Common myeloid progenitor, CD34-positive (primary cell): Measurements from ENCODE around the gene LRRC28.

Source experiments
- CTCF ChIA-PET: fragments of 350-600 bp; sonication (Branson Sonifier 250); formaldehyde crosslinking; loops from one replicate; lab custom pipeline; 2021; ENCODE audit warnings: antibody characterized with exemption; lab: Charles Lee
- POLR2A ChIA-PET: fragments of 350-600 bp; sonication (Branson Sonifier 250); formaldehyde crosslinking; loops from one replicate; lab custom pipeline; 2021; ENCODE audit warnings: antibody characterized with exemption; lab: Charles Lee
- DNase-seq, 3 donors: peaks; one replicate each; pipeline versions ENCODE4 v3.0.0 to v3.0.0-alpha.2; 2013
- H3K27ac ChIP-seq, 2 experiments: 1 replicate in 1 of 2; 2 replicates in 1 of 2; pipeline ENCODE4 v1.7.0; 2013; ENCODE audit warnings: inconsistent platforms in 2 of 2, low read length in 2 of 2, mild to moderate bottlenecking in 2 of 2, low read depth in 1 of 2, moderate library complexity in 1 of 2; ENCODE audit not compliant: severe bottlenecking in 2 of 2, insufficient read depth in 1 of 2, poor library complexity in 1 of 2
- H3K27me3 ChIP-seq, 5 experiments: replicated peaks in 2 of 5; 1 replicate in 3 of 5; 2 replicates in 2 of 5; pipeline versions ENCODE4 v1.6.1 to v1.7.0; 2013; ENCODE audit warnings: low read length in 4 of 5, mild to moderate bottlenecking in 2 of 5, moderate library complexity in 2 of 5, inconsistent platforms in 1 of 5; ENCODE audit not compliant: insufficient read depth in 5 of 5, control insufficient read depth in 4 of 5
- H3K36me3 ChIP-seq, 4 experiments: 1 replicate in 2 of 4; 2 replicates in 2 of 4; pipeline versions ENCODE4 v1.6.1 to v1.7.0; 2013; ENCODE audit warnings: low read length in 3 of 4, control low read depth in 1 of 4, mild to moderate bottlenecking in 1 of 4; ENCODE audit not compliant: control insufficient read depth in 4 of 4, insufficient read depth in 4 of 4
- H3K4me1 ChIP-seq, 4 experiments: 1 replicate in 3 of 4; 2 replicates in 1 of 4; pipeline versions ENCODE4 v1.6.1 to v1.7.1; 2013; ENCODE audit warnings: low read length in 3 of 4, mild to moderate bottlenecking in 3 of 4, control low read depth in 1 of 4, inconsistent platforms in 1 of 4, moderate library complexity in 1 of 4; ENCODE audit not compliant: control insufficient read depth in 4 of 4, insufficient read depth in 4 of 4; ENCODE audit errors: control extremely low read depth in 1 of 4
- H3K4me3 ChIP-seq, 7 experiments: 1 replicate in 4 of 7; 2 replicates in 3 of 7; pipeline versions ENCODE4 v1.5.1 to v1.7.0; 2013; ENCODE audit warnings: mild to moderate bottlenecking in 7 of 7, low read length in 6 of 7, moderate library complexity in 6 of 7, inconsistent platforms in 2 of 7, low read depth in 2 of 7, control low read depth in 1 of 7; ENCODE audit not compliant: insufficient read depth in 4 of 7, control insufficient read depth in 1 of 7; ENCODE audit errors: extremely low read depth in 1 of 7
- H3K9me3 ChIP-seq, 5 experiments: 1 replicate in 4 of 5; 2 replicates in 1 of 5; pipeline versions ENCODE4 v1.6.1 to v1.7.1; 2013; ENCODE audit warnings: low read length in 4 of 5, mild to moderate bottlenecking in 2 of 5, inconsistent platforms in 1 of 5, low read depth in 1 of 5, moderate library complexity in 1 of 5; ENCODE audit not compliant: control insufficient read depth in 4 of 5, insufficient read depth in 2 of 5; ENCODE audit errors: control extremely low read depth in 1 of 5
- WGBS: methylation state at CpG from one replicate; pipeline ENCODE4 v1.1.5; 2013; ENCODE audit not compliant: insufficient coverage; 5-methylcytosine and 5-hydroxymethylcytosine counted together

Gene LRRC28

DNA sequence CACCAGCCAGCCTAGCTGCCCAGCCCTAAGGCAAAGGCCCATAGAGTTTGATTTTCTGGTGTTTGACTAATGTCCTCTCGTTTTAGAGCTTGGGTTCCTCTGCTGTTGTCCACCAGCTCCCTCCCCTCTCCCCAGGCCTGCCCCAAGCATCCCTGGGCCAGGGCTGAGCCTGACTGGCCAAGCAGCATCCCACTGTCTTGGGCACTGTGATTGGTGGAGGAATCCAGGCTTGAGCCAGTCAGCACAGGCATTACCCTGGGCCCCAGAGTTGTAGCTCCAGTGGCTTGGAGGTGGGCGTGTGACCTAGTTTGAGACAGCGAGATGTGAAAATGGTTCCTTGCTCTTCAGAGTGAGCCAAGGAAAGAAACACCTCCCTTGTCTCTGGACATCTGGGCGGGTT, 159.2 kb downstream of the LRRC28 start:
- Histone ChIP-seq H3K4me3 (no peak overlapping the region), H3K36me3 (no peaks in the 10 kb centered on the region), H3K27ac (no peak overlapping the region), H3K4me1 (peaks cover 0 to 6% (median 0%) of the 10 kb centered on the region in 4 experiments), H3K9me3 (no peaks in the 10 kb centered on the region), H3K27me3 (no peaks in the 10 kb centered on the region)
- ChIA-PET CTCF (interaction anchor here (1.3 to 2.9 kb wide), 2 partner anchors 21 to 294 kb away, joined by 3 to 12 read pairs; no protein-coding TSS in a partner anchor), POLR2A (no interaction called here)
- 95% methylated on average over 3 of the region's 4 CpGs for WGBS
- no peak for DNase-seq

GRCh38 chr15:99411234-99411633, 160.0 kb downstream of the LRRC28 start:
- H3K36me3 ChIP-seq: no peaks in the 10 kb centered on the region
- H3K4me1 ChIP-seq: peaks cover 0 to 6% (median 0%) of the 10 kb centered on the region in 4 experiments
- WGBS: 100% methylated on average over 4 of the region's 8 CpGs
- no peak overlapping the region for H3K27ac ChIP-seq
- no peak overlapping the region for H3K4me3 ChIP-seq
- CTCF ChIA-PET: interaction anchor here (2.9 kb wide), 1 partner anchor 293 kb away, joined by 12 read pairs; no protein-coding TSS in a partner anchor
- DNase-seq: no peak
- POLR2A ChIA-PET: no interaction called here
- no peaks in the 10 kb centered on the region for H3K27me3 ChIP-seq
- H3K9me3 ChIP-seq: no peaks in the 10 kb centered on the region

GRCh38 chr15:99412082-99412481, 160.8 kb downstream of the LRRC28 start:
- H3K9me3 ChIP-seq: no peaks in the 10 kb centered on the region
- no peak overlapping the region for H3K4me3 ChIP-seq
- H3K36me3 ChIP-seq: no peaks in the 10 kb centered on the region
- no peaks in the 10 kb centered on the region for H3K27me3 ChIP-seq
- 89% methylated on average over 3 of the region's 6 CpGs for WGBS
- no peak for DNase-seq
- CTCF ChIA-PET: no interaction called here
- H3K4me1 ChIP-seq: peaks cover 0 to 6% (median 0%) of the 10 kb centered on the region in 4 experiments
- POLR2A ChIA-PET: no interaction called here
- no peak overlapping the region for H3K27ac ChIP-seq

DNA sequence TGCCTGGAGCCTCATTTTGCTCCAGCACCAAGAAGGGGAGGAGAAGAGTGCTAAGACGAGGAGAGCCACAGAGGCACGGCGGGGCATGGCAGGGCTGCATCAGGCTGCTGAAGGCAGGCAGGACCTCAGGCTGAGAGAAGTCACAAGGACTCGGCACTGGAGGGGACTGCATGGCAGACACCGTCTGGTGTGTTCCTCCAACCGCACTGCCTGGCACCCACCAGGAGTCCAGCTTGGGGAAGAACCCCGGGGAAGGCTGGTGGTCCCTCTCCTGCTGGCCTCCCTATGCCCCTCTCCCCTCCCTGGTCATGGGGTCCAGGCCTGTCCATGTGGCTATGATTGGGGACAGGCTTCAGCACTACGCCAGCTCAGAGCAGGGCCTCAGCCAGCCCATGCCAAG, 161.3 kb downstream of the LRRC28 start:
- DNase-seq: no peak
- 92% methylated on average over 7 of the region's 8 CpGs for WGBS
- no peaks in the 10 kb centered on the region for H3K36me3 ChIP-seq
- peaks cover 0 to 4% (median 0%) of the 10 kb centered on the region in 4 experiments for H3K4me1 ChIP-seq
- no peaks in the 10 kb centered on the region for H3K9me3 ChIP-seq
- H3K27ac ChIP-seq: no peak overlapping the region
- POLR2A ChIA-PET: no interaction called here
- CTCF ChIA-PET: no interaction called here
- H3K4me3 ChIP-seq: no peak overlapping the region
- H3K27me3 ChIP-seq: no peaks in the 10 kb centered on the region

- H3K27me3 ChIP-seq: no peaks in the 10 kb centered on the region
- WGBS: 92% methylated on average over 21 of the region's 21 CpGs
- CTCF ChIA-PET: no interaction called here
Observed at GRCh38 chr15:99413955-99414754, 162.9 kb downstream of the LRRC28 start.

GRCh38 chr15:99414755-99415731, 163.8 kb downstream of the LRRC28 start:
- H3K4me3 ChIP-seq: no peak overlapping the region
- H3K27ac ChIP-seq: no peak overlapping the region
- 97% methylated on average over 20 of the region's 25 CpGs for WGBS
- POLR2A ChIA-PET: no interaction called here
- CTCF ChIA-PET: no interaction called here
- H3K27me3 ChIP-seq: no peaks in the 10 kb centered on the region
- no peaks in the 10 kb centered on the region for H3K9me3 ChIP-seq
- no peak for DNase-seq
- no peaks in the 10 kb centered on the region for H3K36me3 ChIP-seq
- H3K4me1 ChIP-seq: no peaks in the 10 kb centered on the region

More at GRCh38 chr15:99413955-99414754, 162.9 kb downstream of the LRRC28 start:
- DNase-seq: no peak
- H3K27ac ChIP-seq: no peak overlapping the region
- no peaks in the 10 kb centered on the region for H3K36me3 ChIP-seq
- no peaks in the 10 kb centered on the region for H3K9me3 ChIP-seq
- POLR2A ChIA-PET: no interaction called here
- no peak overlapping the region for H3K4me3 ChIP-seq
- no peaks in the 10 kb centered on the region for H3K4me1 ChIP-seq
